CD4-positive, alpha-beta T cell (primary cell): ENCODE results near the gene S100B. TPM values are rescaled to one million over a fixed set of nuclear protein-coding genes. Genes with fewer than 3 reads are reported as not detected.
A peak's percentile ranks its signal among the peaks of the same experiment; 100 is the strongest.

Experiments used
- ATAC-seq: fragments of 200-7000 bp; cut with Tn5 transposase; one replicate; pipeline ENCODE4 v1.10.0; 2022; ENCODE audit warnings: mild to moderate bottlenecking; ENCODE audit not compliant: poor library complexity
- CTCF ChIA-PET: fragments of 350-600 bp; sonication (Branson Sonifier 250); formaldehyde crosslinking; loops from one replicate; lab custom pipeline; 2021; ENCODE audit warnings: antibody characterized with exemption, inconsistent platforms; lab: Charles Lee
- POLR2A ChIA-PET: fragments of 350-600 bp; sonication (Branson Sonifier 250); formaldehyde crosslinking; loops from one replicate; lab custom pipeline; 2021; ENCODE audit warnings: antibody characterized with exemption, inconsistent platforms; lab: Charles Lee
- DNase-seq, 14 experiments: peaks; one replicate each; pipeline ENCODE4 v3.0.0-alpha.2; 2013 to 2020; ENCODE audit warnings: mixed read lengths in 2 of 14
- H3K27ac ChIP-seq, 2 donors: one replicate each; pipeline versions ENCODE4 v1.5.1 to v1.7.0; 2013; ENCODE audit warnings: low read length in 2 of 2, low read depth in 1 of 2, mild to moderate bottlenecking in 1 of 2
- H3K27me3 ChIP-seq, 2 experiments: 1 replicate in 1 of 2; 2 replicates in 1 of 2; pipeline versions ENCODE4 v1.6.1 to v1.7.0; 2013; ENCODE audit warnings: low read length in 2 of 2, control low read depth in 1 of 2, mild to moderate bottlenecking in 1 of 2, moderate library complexity in 1 of 2; ENCODE audit not compliant: insufficient read depth in 2 of 2, control insufficient read depth in 1 of 2
- H3K36me3 ChIP-seq: one replicate; pipeline ENCODE4 v1.6.1; 2013; ENCODE audit warnings: low read length, control low read depth; ENCODE audit not compliant: insufficient read depth
- H3K4me1 ChIP-seq: one replicate; pipeline ENCODE4 v1.6.1; 2013; ENCODE audit warnings: low read length, control low read depth; ENCODE audit not compliant: insufficient read depth
- H3K4me3 ChIP-seq: one replicate; pipeline ENCODE4 v1.5.1; 2013; ENCODE audit warnings: mild to moderate bottlenecking, low read length, moderate library complexity
- H3K9me3 ChIP-seq, 2 experiments: 1 replicate in 1 of 2; 2 replicates in 1 of 2; pipeline versions ENCODE4 v1.6.1 to v1.7.0; 2013; ENCODE audit warnings: low read length in 2 of 2, mild to moderate bottlenecking in 2 of 2, control low read depth in 1 of 2, moderate library complexity in 1 of 2; ENCODE audit not compliant: control insufficient read depth in 1 of 2, insufficient read depth in 1 of 2
- H3K27ac Mint-ChIP-seq: one replicate; pipeline ENCODE4 v1.8.0; 2020; ENCODE audit warnings: mixed read lengths
- H3K27me3 Mint-ChIP-seq: one replicate; pipeline ENCODE4 v1.8.0; 2021; ENCODE audit warnings: mixed read lengths
- H3K36me3 Mint-ChIP-seq: one replicate; pipeline ENCODE4 v1.8.0; 2021; ENCODE audit warnings: low read depth, mixed read lengths
- H3K4me1 Mint-ChIP-seq: one replicate; pipeline ENCODE4 v1.8.0; 2021; ENCODE audit warnings: low read depth, mixed read lengths
- H3K4me3 Mint-ChIP-seq: one replicate; pipeline ENCODE4 v1.8.0; 2020; ENCODE audit warnings: mild to moderate bottlenecking, mixed read lengths
- H3K9me3 Mint-ChIP-seq: one replicate; pipeline ENCODE4 v1.8.0; 2020; ENCODE audit warnings: mixed read lengths
- CTCF ChIP-seq: fragments of 200-600 bp; IDR thresholded peaks from one replicate; pipeline ENCODE4 v1.8.0; 2022; ENCODE audit warnings: antibody characterized with exemption, mild to moderate bottlenecking
- intact Hi-C, 2 experiments: fragments of 100-400 bp; cut with DNase I in 1 of 2; cut with micrococcal nuclease in 1 of 2; formaldehyde crosslinking; loops; one replicate each; pipeline versions ENCODE4 v1.15.1 to v1.9.0; 2023 to 2025; cut with DNase I, micrococcal nuclease
- total RNA-seq, 174 experiments: library from RNA in 2 of 174; stranded (reverse) in 2 of 174; gene quantifications; one replicate each; pipeline ENCODE4 v1.2.3 and lab custom pipeline; 2021 to 2026

Gene S100B
- total RNA-seq, 2 experiments from 2014 or later, result 0.47 to 0.52 TPM

- H3K4me3 Mint-ChIP-seq, result peak overlapping the region; percentile 100
- ChIA-PET CTCF (interaction anchor here (0.8 to 3.9 kb wide), 3 partner anchors 25 to 105 kb away, joined by 3 to 12 read pairs (median 3); no protein-coding TSS in a partner anchor), POLR2A (interaction anchor here (0.7 to 7.3 kb wide), 21 partner anchors 8 to 649 kb away, joined by 3 to 130 read pairs (median 9); partner anchors contain the start of genes DIP2A and S100B)
- ATAC-seq, result peak; percentile 17
- intact Hi-C loops, result loop anchor here in 1 of 2 experiments (1.0 kb wide), 2 partner anchors 77 to 86 kb away; no protein-coding TSS in a partner anchor
- peak in 5 of 14 experiments; percentile 38 to 49 (median 41) for DNase-seq
- Histone ChIP-seq H3K36me3 (peaks cover 24% of the 10 kb centered on the region), H3K9me3 (no peaks in the 10 kb centered on the region), H3K27me3 (no peaks in the 10 kb centered on the region), H3K4me1 (peaks cover 47% of the 10 kb centered on the region), H3K27ac (peak overlapping the region; percentile 94 to 97), H3K4me3 (peak overlapping the region; percentile 100)
- H3K27ac Mint-ChIP-seq, result peak overlapping the region; percentile 97
- no peaks in the 10 kb centered on the region for H3K9me3 Mint-ChIP-seq
- peaks cover 87% of the 10 kb centered on the region for H3K4me1 Mint-ChIP-seq
- TF ChIP-seq CTCF, result no peak
- H3K27me3 Mint-ChIP-seq, result no peaks in the 10 kb centered on the region
- H3K36me3 Mint-ChIP-seq, result peaks cover 60% of the 10 kb centered on the region
These were observed 31.8 kb upstream of the S100B start for GRCh38 chr21:46636550-46637285.

GRCh38 chr21:46636181-46636512 is 31.3 kb upstream of the S100B start:
- intact Hi-C loops, result loop anchor here in 1 of 2 experiments (1.0 kb wide), 2 partner anchors 77 to 86 kb away; no protein-coding TSS in a partner anchor
- TF ChIP-seq CTCF, result no peak
- POLR2A ChIA-PET, result interaction anchor here (0.6 to 7.3 kb wide), 27 partner anchors 8 to 649 kb away, joined by 3 to 130 read pairs (median 5); partner anchors contain the start of genes DIP2A, MCM3AP and S100B
- no peak for DNase-seq
- H3K27ac Mint-ChIP-seq, result peak overlapping the region; percentile 97
- H3K27me3 Mint-ChIP-seq, result no peaks in the 10 kb centered on the region
- H3K36me3 Mint-ChIP-seq, result peaks cover 55% of the 10 kb centered on the region
- ATAC-seq, result no peak
- no peaks in the 10 kb centered on the region for H3K9me3 ChIP-seq
- peak overlapping the region; percentile 100 for H3K4me3 ChIP-seq
- H3K4me1 ChIP-seq, result peaks cover 41% of the 10 kb centered on the region
- peaks cover 18% of the 10 kb centered on the region for H3K36me3 ChIP-seq
- CTCF ChIA-PET, result interaction anchor here (0.8 to 3.9 kb wide), 2 partner anchors 25 to 84 kb away, joined by 3 to 12 read pairs; no protein-coding TSS in a partner anchor
- H3K4me3 Mint-ChIP-seq, result peak overlapping the region; percentile 100
- H3K4me1 Mint-ChIP-seq, result peaks cover 86% of the 10 kb centered on the region
- no peaks in the 10 kb centered on the region for H3K27me3 ChIP-seq
- no peaks in the 10 kb centered on the region for H3K9me3 Mint-ChIP-seq
- H3K27ac ChIP-seq, result peak overlapping the region; percentile 94 to 97

GRCh38 chr21:46635324-46636180 is 30.7 kb upstream of the S100B start, which contains the start of gene PRMT2:
Gene PRMT2, plus strand, starts transcription at chr21:46635674. Its CDS starts 1,278 bp downstream, at chr21:46636952.
- TF ChIP-seq CTCF, result no peak
- CTCF ChIA-PET, result interaction anchor here (0.8 to 3.9 kb wide), 2 partner anchors 26 to 84 kb away, joined by 3 to 12 read pairs; no protein-coding TSS in a partner anchor
- Histone ChIP-seq H3K4me3 (peak within 1 kb of the TSS; percentile 100), H3K4me1 (peaks cover 38% of the 10 kb centered on the region), H3K27ac (peak within 1 kb of the TSS; percentile 94 to 97), H3K9me3 (no peaks in the 10 kb centered on the region), H3K27me3 (no peaks in the 10 kb centered on the region), H3K36me3 (peaks cover 13% of the 10 kb centered on the region)
- DNase-seq (peak; percentile 94 to 99 (median 98)), ATAC-seq (peak; percentile 84)
- Mint-ChIP-seq H3K27ac (peak within 1 kb of the TSS; percentile 97), H3K27me3 (no peaks in the 10 kb centered on the region), H3K36me3 (peaks cover 49% of the 10 kb centered on the region), H3K4me1 (peaks cover 86% of the 10 kb centered on the region), H3K4me3 (peak within 1 kb of the TSS; percentile 100), H3K9me3 (no peaks in the 10 kb centered on the region)
- intact Hi-C loops, result loop anchor here in 1 of 2 experiments (1.0 kb wide), 2 partner anchors 76 to 85 kb away; no protein-coding TSS in a partner anchor
- POLR2A ChIA-PET, result interaction anchor here (0.6 to 7.3 kb wide), 34 partner anchors 9 to 350 kb away, joined by 3 to 130 read pairs (median 5); partner anchors contain the start of genes DIP2A, MCM3AP and S100B
